ENCODE measurements around the gene MTG1.

MTG1 gene

GRCh38 chr10:133452453-133452852, 58.5 kb downstream of the MTG1 start:
- DNase-seq (ENCODE audit: low read depth in 2 of 2), result no peak

- DNase-seq (ENCODE audit: low read depth in 2 of 2), result no peak
Measured at GRCh38 chr10:133453516-133454203, 59.7 kb downstream of the MTG1 start, which contains the start of gene SCART1. SCART1 (plus strand) TSS chr10:133453945; CDS start chr10:133453998, 53 bp downstream.

GRCh38 chr10:133454204-133454893, 60.4 kb downstream of the MTG1 start:
- no peak for DNase-seq (ENCODE audit: low read depth in 2 of 2)

- DNase-seq (ENCODE audit: low read depth in 2 of 2), result no peak
Measured at GRCh38 chr10:133455196-133455595, 61.2 kb downstream of the MTG1 start.

GRCh38 chr10:133455611-133456031, 61.7 kb downstream of the MTG1 start:
- no peak for DNase-seq (ENCODE audit: low read depth in 2 of 2)

- no peak for DNase-seq (ENCODE audit: low read depth in 2 of 2)
Measured at GRCh38 chr10:133456041-133456951, 62.3 kb downstream of the MTG1 start.

GRCh38 chr10:133457100-133457841, 63.3 kb downstream of the MTG1 start:
- DNase-seq (ENCODE audit: low read depth in 2 of 2), result no peak

GRCh38 chr10:133458021-133458709, 64.2 kb downstream of the MTG1 start:
- no peak for DNase-seq (ENCODE audit: low read depth in 2 of 2)

GRCh38 chr10:133458710-133459453, 64.9 kb downstream of the MTG1 start:
- DNase-seq (ENCODE audit: low read depth in 2 of 2), result no peak

- no peak for DNase-seq (ENCODE audit: low read depth in 2 of 2)
Measured at GRCh38 chr10:133459454-133460207, 65.7 kb downstream of the MTG1 start.

- no peak for DNase-seq (ENCODE audit: low read depth in 2 of 2)
Measured at GRCh38 chr10:133460208-133460769, 66.3 kb downstream of the MTG1 start.

GRCh38 chr10:133461027-133461426, 67.1 kb downstream of the MTG1 start:
- no peak for DNase-seq (ENCODE audit: low read depth in 2 of 2)

GRCh38 chr10:133461841-133462240, 67.9 kb downstream of the MTG1 start:
- DNase-seq (ENCODE audit: low read depth in 2 of 2), result no peak

- DNase-seq (ENCODE audit: low read depth in 2 of 2), result no peak
Measured at GRCh38 chr10:133462512-133463305, 68.8 kb downstream of the MTG1 start.

GRCh38 chr10:133464582-133465031, 70.7 kb downstream of the MTG1 start:
- DNase-seq (ENCODE audit: low read depth in 2 of 2), result no peak

GRCh38 chr10:133465191-133465949, 71.4 kb downstream of the MTG1 start:
- no peak for DNase-seq (ENCODE audit: low read depth in 2 of 2)

- no peak for DNase-seq (ENCODE audit: low read depth in 2 of 2)
Measured at GRCh38 chr10:133465950-133466474, 72.1 kb downstream of the MTG1 start.

Measured in stimulated activated CD4-positive, alpha-beta T cell treated with anti-CD3 and anti-CD28 coated beads, Interleukin-1b, Interleukin-23, amount 100 ng/mL, for 1 hour (primary cell).